SW480 (cell line): ENCODE measurements around the gene IL3.

ENCODE experiments used
- DNase-seq: peaks from one replicate; pipeline ENCODE4 v3.0.0-alpha.2; 2016; ENCODE audit warnings: low spot score

The IL3 gene, protein sequence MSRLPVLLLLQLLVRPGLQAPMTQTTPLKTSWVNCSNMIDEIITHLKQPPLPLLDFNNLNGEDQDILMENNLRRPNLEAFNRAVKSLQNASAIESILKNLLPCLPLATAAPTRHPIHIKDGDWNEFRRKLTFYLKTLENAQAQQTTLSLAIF

DNA sequence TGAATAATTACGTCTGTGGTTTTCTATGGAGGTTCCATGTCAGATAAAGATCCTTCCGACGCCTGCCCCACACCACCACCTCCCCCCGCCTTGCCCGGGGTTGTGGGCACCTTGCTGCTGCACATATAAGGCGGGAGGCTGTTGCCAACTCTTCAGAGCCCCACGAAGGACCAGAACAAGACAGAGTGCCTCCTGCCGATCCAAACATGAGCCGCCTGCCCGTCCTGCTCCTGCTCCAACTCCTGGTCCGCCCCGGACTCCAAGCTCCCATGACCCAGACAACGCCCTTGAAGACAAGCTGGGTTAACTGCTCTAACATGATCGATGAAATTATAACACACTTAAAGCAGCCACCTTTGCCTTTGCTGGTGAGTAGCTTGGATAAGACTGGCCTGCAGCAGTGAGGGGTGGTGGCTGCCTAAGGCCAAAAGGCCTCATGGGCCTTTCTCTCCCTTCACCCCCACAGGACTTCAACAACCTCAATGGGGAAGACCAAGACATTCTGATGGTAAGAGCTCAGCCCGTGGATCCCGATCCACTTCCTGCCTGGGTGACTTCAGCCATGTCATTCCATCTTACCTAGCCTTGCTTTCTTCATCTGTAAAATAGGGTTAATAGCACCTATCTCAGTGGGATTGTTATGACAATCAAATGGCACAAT lies at the start of gene IL3:
IL3 (plus strand) TSS at position 155 of the 661 bp plus-strand sequence; CDS start at position 207, 52 bp downstream.
- no peak for DNase-seq

DNA sequence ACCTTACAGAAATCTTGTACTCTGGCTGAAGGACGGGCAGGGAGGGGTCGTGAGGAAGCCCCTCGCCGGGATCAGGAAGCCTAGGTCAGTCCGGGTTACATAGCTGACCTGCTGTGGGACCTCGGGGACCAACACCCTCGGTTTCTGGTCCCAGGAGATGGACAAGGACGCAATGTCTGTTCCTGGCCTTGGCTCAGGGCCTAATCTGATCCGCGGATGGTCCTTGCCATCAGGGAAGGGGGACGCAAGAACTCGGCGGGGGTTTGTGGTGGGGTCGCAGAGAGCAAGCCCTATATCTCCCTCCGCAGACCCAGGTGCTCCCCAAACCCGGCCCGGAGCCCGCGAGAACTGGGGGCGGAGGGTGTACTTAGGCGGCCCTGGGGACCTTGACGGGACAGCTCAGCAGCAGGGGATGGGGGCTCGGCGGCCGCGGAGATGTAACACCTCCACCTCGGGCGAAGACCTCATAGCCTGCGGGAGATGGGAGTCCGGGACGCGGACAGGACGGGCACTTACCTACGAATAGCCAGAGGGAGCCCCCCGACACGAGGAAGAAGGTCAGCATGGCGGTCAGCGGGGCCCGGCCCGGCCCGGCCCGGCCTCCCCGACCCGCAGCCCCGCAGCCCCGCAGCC lies 49.4 kb upstream of the IL3 start:
- no peak for DNase-seq

DNA sequence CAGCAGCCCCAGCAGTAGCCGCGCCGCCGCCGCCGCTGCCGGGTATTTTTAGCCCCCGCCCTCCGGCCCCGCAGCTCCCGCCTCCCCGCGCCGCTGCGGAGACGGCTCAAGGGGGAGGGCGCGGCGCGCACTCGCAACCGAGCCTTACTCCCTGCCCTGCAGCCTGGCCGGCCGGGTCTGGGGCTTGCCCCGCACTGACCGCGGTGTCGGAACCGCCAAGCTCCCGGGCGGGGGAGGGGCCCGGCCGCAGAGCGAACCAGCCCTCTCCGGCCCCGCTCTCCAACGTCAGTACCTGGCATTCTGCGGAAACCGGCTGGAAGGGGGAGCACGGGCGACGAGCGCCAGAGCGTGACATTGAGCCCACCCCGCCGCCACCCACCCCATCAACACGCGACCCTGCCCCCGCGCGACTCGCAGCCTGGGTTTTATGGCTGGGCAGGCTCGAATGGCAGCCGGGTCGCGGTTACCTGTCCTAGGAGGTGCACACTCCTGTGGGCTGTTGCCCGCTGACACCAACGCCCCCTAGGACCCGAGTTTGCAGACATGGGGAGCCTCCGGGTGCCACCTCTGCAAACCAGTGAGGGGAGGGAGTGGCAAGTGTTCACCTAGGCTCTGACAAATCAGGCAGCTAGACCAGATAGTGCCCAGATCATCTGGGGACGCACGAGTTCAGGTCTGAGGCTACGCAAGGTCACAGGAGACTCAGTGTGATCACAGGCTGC lies 48.7 kb upstream of the IL3 start, which contains the start of gene ACSL6:
ACSL6 (minus strand) TSS at position 37 of the 722 bp plus-strand sequence. CDS start 105 bp downstream, outside the sequence.
- DNase-seq = peak; percentile 16

DNA sequence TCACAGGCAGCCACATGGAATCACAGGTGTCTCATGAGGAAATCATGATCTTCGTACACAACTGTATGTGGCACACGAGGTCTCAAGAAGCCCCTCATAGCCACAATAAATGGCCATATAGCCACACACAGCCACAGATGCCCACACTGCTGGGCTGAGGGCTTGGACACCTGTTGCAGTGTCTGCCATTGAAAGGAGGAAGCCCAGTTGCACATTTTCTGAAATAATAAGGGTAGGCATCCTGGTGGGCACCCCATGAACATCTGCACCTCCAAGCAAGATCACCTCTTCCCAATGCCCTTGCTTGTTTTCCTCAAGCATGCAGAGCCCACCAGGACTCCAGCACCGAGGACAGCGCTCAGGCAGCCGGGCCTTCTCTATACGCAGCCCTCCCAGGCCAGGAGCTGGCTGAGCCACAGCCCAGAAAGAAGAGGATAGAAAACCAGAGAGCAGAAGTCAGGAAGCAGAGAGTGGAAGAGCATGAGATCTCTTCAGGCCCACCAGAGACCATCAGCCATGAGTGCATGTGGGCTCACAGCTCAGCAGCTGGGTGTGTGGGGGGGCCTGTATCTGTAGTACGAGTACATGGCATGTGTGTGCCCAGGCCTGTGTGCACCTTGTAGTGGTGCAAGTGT lies 48.0 kb upstream of the IL3 start:
- DNase-seq = no peak

DNA sequence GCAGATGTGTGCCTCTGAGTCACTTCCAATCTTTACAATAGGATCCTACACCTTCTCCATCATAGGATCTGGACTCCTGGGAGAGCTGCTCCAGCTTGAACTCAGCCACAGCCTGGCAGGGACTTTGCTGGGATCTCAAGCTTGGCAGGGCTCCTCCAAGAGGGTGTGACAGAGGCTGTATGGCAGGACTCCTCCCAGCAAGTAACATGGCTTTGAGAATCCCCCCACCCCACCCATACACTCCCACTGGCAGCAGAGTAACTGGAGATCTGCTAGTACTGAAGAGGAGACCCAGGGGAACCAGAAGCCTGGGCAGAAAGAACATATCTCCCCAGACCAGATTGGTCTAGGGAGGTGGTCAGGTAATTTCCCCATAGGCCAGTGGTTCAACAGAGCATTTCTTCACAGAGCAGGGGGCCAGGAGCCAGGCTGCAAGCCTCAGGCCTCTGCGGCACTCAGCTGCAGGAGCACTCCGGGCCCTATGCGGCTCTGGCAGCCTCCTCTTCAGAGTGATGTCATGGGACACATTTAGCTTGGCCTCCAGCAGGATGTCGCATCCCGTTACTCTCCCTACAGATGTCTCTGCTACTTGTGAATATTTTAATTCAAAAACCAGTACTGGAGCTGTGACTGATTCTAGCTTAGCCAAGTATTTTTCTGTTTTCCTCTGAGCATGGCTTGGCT lies 47.3 kb upstream of the IL3 start:
- DNase-seq = no peak

DNA sequence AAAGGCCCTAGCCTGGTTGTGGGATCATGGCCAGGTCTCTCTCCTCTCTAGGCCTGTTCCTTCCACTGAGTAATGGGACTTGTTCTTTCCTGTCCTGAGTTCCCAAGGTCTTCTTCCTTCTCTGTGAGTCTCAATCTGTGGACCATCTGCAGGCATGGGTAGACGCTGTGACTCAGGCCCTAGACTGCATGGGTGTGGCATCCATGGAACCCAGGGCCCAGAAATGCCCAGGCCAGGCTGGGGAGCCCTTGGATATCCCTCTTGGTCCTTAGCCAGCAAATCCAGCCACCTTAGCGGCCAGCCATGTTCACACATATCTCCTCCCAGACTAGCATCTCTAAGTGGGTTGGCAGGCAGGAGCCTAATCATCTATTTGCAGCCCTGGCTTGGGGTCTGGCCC lies 46.7 kb upstream of the IL3 start:
- no peak for DNase-seq

DNA sequence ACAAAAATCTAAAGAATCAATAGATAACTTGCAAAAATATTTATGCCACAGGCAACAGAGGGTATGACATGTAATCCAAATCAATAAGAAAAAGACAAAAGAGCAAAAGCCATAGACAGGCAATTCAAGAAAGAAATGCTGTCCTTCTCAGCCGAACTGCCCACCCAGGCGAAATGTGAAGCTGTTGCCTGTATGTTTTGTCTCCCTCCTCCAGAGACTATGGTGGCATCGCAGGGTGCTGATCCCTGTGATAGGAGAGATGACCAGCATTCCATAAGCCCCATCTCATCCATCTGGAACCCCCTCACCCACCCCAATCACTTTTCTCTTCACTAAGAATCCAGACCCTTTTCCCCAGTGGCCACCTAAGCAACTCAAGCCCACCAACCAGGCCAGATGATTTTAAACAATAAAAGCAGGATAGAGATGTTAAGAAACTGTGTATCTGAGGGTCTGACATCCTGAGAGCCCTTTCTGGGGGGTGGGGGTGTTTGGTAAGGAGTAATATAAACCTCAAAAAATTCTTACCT lies 43.7 kb upstream of the IL3 start:
- no peak for DNase-seq

DNA sequence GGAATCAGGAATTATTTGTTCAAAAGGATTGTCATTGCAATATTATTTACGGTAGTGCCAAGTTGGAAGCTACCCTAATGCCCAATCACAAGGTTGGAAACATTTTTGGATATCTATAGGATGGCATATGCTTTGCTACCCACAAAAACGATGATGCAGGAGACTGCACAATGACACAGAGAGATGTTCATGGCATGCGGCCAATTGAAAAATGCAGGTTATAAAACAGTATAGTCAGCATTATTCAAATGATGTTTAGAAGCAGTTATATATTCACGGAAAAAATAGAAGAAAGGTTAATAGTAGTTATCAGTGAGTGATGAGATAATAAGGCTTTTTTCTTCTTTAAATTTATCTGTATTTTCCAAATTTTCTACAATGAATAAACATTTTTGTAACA lies 43.1 kb upstream of the IL3 start:
- DNase-seq = no peak

DNA sequence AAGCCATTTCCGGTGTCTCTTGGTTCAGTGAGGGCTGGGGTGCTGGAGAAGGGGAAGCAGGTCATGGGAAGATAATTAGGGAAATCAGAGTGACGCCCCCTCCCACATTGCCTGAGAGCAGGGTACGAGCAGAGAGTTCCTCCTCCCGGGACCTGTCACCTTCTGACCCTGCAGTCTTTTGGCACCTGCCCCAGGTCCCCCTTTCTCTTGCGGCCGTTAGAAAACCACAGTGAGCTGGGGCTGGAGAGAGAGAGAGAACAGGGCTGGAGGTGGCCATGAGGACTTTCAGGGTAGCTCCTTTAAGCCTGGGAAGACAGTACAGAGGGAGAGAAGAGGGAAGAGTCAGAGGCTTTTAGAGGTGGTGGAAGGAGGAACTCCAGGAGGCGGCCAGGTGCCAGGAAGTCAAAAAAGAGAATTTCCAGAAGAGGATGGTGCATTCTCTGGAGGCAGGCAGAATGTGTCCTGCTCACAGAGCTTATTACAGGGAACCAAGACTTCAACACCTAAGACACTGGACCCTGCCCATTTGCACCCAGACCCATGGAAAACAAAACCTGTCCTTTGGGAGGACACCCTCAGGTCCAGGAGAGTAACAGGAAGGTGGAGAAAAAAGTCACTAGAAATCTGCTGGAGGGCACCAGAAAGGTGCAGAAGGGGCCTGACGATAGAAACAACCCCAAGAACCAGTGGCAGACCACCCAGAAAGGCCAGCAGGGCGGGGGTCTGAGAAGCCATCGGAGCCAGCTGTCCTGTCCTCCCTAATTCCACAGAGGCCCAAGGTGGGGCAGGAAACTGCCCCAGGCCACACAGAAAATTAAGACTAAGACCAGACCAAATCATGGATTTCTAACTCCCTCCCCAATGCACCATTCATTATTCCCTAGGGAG lies 42.5 kb upstream of the IL3 start:
- no peak for DNase-seq

DNA sequence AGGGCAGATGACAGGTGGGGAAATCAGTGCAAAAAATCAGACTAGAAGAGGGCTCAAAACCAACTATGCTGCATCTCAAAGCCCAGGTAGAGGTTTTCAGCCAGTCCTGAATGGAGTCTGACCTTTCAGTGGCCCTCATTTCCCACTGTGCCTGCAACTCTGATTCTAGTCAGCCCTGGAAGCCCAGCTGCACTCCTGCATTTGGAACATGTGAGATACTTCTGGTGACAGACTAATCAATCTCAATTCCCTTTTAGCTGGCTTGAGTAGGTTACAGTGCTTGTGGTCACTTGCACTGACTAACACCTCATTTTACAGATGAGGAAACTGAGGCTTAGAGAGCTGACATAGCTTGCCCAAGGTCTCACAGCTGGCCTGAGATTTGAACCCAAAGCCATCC lies 41.1 kb upstream of the IL3 start:
- no peak for DNase-seq

DNA sequence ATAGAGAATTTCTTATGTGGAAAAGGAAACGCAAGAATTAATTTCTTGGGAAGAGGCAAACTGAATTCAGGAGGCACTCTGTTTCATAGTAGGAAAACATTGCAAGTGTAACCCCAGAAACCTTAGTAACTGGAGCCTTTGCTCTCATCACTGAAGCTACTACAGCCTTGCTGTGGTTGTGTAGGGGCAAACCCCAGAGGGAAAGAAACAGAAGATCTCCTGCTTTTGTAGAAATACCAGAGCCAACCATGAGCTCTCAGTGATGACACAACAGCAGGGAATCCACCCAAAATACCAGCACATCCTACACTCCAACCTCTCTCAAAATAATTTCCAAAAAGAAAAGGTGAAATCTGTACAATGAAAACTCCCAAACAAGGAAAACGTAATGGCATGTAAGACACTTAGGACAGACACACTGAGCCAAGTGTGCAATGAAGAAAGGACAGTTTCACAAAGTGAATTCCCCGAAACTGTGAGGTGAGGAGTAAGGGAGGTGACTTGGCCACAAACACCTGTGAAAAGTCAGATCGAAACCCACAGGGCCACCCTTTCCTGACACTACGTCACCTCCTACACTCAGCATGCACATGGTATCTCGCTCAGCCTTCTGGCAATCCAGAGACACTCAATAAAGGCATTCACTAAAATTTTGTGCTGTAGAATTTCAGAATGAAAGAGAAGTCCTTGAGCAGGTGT lies 40.4 kb upstream of the IL3 start:
- DNase-seq = no peak

DNA sequence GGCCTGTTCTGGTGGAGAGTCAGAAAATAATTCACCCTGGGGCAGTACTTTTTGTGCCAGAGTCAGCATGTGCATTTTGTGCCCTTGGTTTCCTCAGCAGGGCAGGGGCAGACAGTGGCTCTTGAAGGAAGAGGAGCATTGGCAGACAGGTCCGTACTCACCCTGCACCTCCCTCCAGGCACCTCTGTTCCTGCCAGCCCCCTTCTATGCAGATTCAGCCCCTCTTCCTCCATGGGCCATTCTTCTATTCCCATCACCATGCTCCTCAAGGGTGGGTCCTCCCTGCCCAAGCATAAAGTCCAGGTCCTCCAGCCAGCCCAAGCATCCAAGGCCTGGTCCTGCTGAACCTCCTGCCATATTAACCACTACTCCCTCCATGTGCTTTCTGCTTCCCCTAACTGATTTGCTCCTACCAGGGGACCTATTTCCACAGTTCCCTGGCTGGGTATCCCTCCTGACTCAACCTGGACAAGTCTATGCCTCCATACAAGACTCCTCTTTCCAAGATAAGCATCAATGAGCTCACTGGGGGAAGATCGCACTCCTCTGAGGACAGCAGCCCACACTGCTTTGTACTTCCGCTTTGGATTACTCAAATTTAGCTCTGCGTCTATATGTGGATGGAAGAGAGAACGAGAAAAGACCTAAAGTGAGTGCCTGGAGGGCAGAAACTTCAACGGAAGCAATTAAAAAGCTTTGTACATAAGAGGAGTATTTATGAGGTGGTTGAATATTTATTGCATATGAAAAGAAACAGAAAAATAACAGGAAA lies 39.7 kb upstream of the IL3 start:
- no peak for DNase-seq

DNA sequence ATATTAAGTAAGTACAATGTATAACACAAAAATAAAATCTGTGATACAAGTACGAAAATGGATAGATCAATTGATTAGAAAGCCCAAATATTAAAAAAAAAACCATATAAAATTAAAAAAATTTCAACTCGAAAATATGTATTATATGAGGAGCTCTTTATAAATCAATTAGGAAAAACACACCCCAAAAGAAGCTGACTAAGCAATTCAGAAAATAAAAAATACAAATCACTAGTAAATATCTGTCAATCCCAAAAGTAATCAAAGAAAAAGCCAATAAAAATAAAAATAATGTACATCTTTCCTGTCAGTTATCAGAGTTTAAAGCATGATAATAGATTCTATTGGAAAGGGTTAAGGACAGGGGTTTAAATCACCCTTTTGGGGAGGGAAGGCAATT lies 38.8 kb upstream of the IL3 start:
- no peak for DNase-seq

DNA sequence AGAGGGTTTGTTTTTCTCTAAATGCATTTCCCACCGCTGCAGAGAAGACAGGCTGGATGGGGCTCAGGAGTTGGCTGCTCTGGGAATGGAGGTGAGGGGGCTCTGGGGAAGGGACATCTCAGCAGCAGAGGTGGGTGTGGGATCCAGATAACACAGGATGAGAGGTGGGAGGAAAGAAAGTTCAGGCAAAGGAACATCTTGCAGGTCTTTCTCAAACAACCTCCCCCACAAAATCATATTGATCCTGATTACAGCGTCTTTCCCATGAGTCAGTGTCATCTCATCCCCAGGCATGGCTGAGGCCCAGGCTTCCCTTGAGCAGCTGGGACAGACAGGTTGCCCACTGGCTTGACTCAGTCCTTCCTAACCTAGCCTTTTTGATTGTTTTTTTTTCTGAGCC lies 37.7 kb upstream of the IL3 start:
- DNase-seq = no peak

DNA sequence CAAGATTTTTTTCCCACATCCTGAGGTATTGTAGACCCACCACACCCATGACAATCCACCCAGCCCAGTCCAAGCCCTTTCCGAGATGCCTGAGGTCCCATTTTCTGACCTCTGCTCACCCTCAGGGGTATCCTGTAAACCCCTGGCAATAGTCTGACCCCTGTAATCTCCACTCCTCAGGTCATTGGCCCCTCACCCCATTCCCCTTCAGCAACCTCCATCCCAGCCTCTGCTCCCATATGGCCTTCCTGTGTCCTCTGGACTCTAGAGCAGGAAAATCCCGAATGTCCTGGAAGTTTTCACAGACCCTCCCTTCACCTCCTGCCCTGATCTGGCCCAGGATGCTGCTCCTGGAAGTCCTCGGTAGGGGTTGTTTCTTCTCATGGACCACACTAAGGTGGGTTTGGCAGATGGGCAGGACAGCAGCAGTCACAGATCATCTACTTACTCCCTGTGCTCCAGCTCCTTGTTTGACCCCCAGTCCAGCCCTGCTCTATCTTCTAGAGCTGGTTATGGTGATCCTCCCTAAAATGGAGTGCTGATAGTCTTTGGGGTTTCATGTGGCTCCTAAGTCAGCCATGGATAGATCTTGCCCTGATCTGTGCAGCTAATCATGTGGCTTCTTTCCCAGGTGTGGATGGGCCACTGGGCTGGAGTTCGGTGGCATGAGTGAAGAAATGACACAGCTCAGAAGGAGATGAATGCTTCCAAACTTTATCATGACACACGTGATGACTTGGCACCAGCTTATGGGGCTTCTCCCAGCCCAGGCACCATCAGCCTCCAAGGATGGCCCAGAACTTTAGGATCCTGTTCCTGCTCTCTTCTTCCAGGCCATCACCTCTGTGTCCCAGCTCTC lies 37.0 kb upstream of the IL3 start:
- DNase-seq = no peak

DNA sequence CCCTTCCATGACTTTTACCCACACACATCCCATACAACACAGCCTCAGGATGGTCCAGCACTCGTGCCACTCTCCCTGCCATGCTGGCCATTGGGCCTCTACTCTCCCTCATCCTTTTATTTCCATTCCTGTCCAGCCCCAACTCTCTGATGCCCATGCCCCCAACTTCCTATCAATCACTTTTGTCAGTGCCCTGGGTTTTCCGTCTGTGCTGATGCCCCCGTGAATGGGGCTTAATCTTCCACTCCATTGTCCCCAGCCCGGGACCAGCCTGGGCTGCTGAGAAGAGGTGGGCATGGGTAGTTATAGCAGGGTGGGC lies 36.4 kb upstream of the IL3 start:
- no peak for DNase-seq

DNA sequence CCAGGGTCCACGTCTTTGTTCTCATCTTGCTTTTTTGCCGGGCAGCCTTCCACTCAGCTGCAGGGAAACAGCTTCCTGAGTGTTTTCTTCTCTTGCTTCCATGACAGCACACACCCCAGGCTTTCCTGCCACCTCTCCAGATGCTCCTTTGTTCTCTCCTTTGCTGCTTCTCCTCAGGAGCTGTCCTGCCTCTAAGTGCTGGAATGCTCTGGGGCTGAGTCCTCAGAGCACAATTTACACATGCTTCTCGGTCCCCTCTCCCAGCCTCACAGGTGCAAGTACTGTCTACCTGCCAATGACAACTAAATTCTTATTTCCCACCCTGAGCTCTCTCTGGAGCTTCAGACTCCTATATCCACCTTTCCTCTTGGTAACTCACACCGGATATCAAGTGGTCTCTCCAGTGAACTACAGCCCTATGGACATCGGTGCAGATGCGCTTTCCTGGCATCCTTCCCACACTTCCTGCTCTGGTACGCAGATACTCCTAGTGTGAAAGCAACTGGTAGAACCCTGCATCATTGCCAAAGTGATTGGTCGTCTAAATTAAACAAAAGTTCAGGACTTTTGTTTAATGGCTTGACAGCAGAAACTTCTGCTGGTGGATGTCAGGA lies 35.6 kb upstream of the IL3 start:
- DNase-seq = no peak

DNA sequence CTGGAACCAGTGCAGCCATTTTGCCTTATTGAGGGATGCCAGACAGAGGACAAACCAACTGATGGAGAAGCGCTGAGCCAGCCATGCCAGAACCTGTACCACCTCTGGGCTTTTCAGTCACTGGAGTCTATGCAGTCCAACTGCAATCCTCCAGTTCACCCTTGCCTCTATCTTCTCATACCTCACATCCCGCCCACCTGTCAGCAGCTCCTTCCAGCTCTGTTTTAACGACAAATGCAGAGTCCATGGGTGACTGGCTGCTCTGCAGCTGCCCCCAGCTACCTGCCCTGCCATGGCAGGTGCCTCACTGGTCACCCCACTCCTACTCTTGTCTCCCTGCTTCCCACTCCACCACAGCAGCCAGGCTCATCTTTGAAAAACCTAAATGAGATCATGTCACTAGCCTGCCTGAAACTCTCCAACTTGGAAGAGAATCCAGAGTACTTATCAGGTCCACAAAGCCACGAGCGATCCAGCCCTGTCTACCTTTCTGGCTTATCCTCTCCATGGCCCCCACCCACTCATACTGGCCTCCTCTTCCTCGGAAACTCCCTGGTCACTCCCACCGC lies 35.0 kb upstream of the IL3 start:
- no peak for DNase-seq
